HG03457 (cell line): ENCODE measurements around the gene SELENON.

Experiments used
- ATAC-seq: cut with Tn5 transposase; IDR thresholded peaks from one replicate; pipeline ENCODE4 v1.9.1; 2021; ENCODE audit warnings: moderate number of reproducible peaks; ENCODE audit not compliant: unreplicated experiment

SELENON gene

GRCh38 chr1:25799935-25800702 is at the start of gene SELENON:
Gene SELENON, plus strand, starts transcription at chr1:25800193. Its CDS starts 38 bp downstream, at chr1:25800231.
- ATAC-seq, result no peak

GRCh38 chr1:25750923-25751605 is 48.9 kb upstream of the SELENON start:
- ATAC-seq, result no peak

GRCh38 chr1:25754470-25755181 is 45.4 kb upstream of the SELENON start:
- ATAC-seq, result no peak

GRCh38 chr1:25755475-25756125 is 44.4 kb upstream of the SELENON start:
- ATAC-seq, result no peak

- no peak for ATAC-seq
These were observed 43.8 kb upstream of the SELENON start for GRCh38 chr1:25756215-25756614.

GRCh38 chr1:25757151-25757845 is 42.7 kb upstream of the SELENON start:
- no peak for ATAC-seq

GRCh38 chr1:25757846-25758185 is 42.2 kb upstream of the SELENON start:
- ATAC-seq, result no peak

- ATAC-seq, result no peak
These were observed 41.4 kb upstream of the SELENON start for GRCh38 chr1:25758466-25759070.

GRCh38 chr1:25760122-25760719 is 39.8 kb upstream of the SELENON start:
- no peak for ATAC-seq

GRCh38 chr1:25760871-25761270 is 39.1 kb upstream of the SELENON start:
- no peak for ATAC-seq

GRCh38 chr1:25763493-25763892 is 36.5 kb upstream of the SELENON start:
- ATAC-seq, result no peak

- ATAC-seq, result no peak
These were observed 34.7 kb upstream of the SELENON start for GRCh38 chr1:25765136-25765922.

- no peak for ATAC-seq
These were observed 33.9 kb upstream of the SELENON start for GRCh38 chr1:25765923-25766589.

GRCh38 chr1:25766721-25767436 is 33.1 kb upstream of the SELENON start:
- ATAC-seq, result no peak

GRCh38 chr1:25767437-25767770 is 32.6 kb upstream of the SELENON start:
- no peak for ATAC-seq

- no peak for ATAC-seq
These were observed 31.0 kb upstream of the SELENON start for GRCh38 chr1:25768999-25769398.

GRCh38 chr1:25769625-25770383 is 30.2 kb upstream of the SELENON start:
- ATAC-seq, result no peak
